Fibroblast of lung (primary cell): ENCODE measurements around the gene OAF. TPM values are rescaled to one million over a fixed set of nuclear protein-coding genes. Genes with fewer than 3 reads are reported as not detected.

ENCODE experiments used
- DNase-seq, 2 donors: peaks; one replicate each; pipeline versions ENCODE4 v3.0.0 to v3.0.0-alpha.2; 2010; ENCODE audit warnings: low read depth in 2 of 2
- H2AFZ ChIP-seq: 2 replicates; pipeline ENCODE4 v1.5.1; 2012; ENCODE audit warnings: low read length, control low read depth, inconsistent platforms
- H3K27ac ChIP-seq: 2 replicates; pipeline ENCODE4 v1.5.1; 2011; ENCODE audit warnings: low read length, control low read depth; ENCODE audit not compliant: insufficient read depth
- H3K27me3 ChIP-seq: 2 replicates; pipeline ENCODE4 v1.5.1; 2011; ENCODE audit warnings: mild to moderate bottlenecking, low read length; ENCODE audit not compliant: control insufficient read depth, insufficient read depth
- H3K36me3 ChIP-seq: 2 replicates; pipeline ENCODE4 v1.5.1; 2011; ENCODE audit warnings: low read length; ENCODE audit not compliant: control insufficient read depth, insufficient read depth
- H3K4me1 ChIP-seq: 2 replicates; pipeline ENCODE4 v1.5.1; 2011; ENCODE audit warnings: low read length; ENCODE audit not compliant: control insufficient read depth, insufficient read depth; ENCODE audit errors: extremely low read depth
- H3K4me2 ChIP-seq: 2 replicates; pipeline ENCODE4 v1.5.1; 2011; ENCODE audit warnings: low read length, control low read depth; ENCODE audit not compliant: insufficient read depth; ENCODE audit errors: extremely low read depth
- H3K4me3 ChIP-seq, 4 experiments: fragments of 200-600 bp in 1 of 4; sonication (generic) in 1 of 4; replicated peaks in 1 of 4; 2 replicates each; pipeline ENCODE4 v1.5.1; 2011 to 2016; ENCODE audit warnings: low read length in 4 of 4, low read depth in 3 of 4, mild to moderate bottlenecking in 3 of 4, control low read depth in 2 of 4, inconsistent platforms in 1 of 4, mixed read lengths in 1 of 4; ENCODE audit not compliant: insufficient read depth in 1 of 4; ENCODE audit errors: control extremely low read depth in 1 of 4
- H3K79me2 ChIP-seq: 2 replicates; pipeline ENCODE4 v1.5.1; 2012; ENCODE audit warnings: mild to moderate bottlenecking, low read length, inconsistent platforms; ENCODE audit not compliant: control insufficient read depth, insufficient read depth
- H3K9ac ChIP-seq: 2 replicates; pipeline ENCODE4 v1.5.1; 2011; ENCODE audit warnings: mild to moderate bottlenecking, low read length, control low read depth; ENCODE audit not compliant: insufficient read depth
- H3K9me3 ChIP-seq: 2 replicates; pipeline ENCODE4 v1.5.1; 2012; ENCODE audit warnings: low read depth, low read length; ENCODE audit not compliant: control insufficient read depth, insufficient read depth
- H4K20me1 ChIP-seq: 2 replicates; pipeline ENCODE4 v1.5.1; 2011; ENCODE audit warnings: low read length; ENCODE audit not compliant: control insufficient read depth, insufficient read depth; ENCODE audit errors: extremely low read depth
- CTCF ChIP-seq, 2 donors: IDR thresholded peaks in 1 of 2; conservative IDR thresholded peaks in 1 of 2; 1 replicate in 1 of 2; 2 replicates in 1 of 2; pipeline ENCODE4 v1.5.1; 2011 to 2012; ENCODE audit warnings: low read length in 2 of 2, control low read depth in 1 of 2, inconsistent platforms in 1 of 2, low read depth in 1 of 2, mild to moderate bottlenecking in 1 of 2
- EZH2 ChIP-seq: IDR thresholded peaks from 2 replicates; pipeline ENCODE4 v1.5.1; 2012; ENCODE audit warnings: low read length, control low read depth, mild to moderate bottlenecking; ENCODE audit errors: missing control alignments
- polyA plus RNA-seq, 2 donors: library from polyadenylated mRNA; depleted of rRNA in 1 of 2; stranded (reverse) in 1 of 2; unstranded in 1 of 2; fragments of >200 nt; gene quantifications; 2 replicates each; pipeline ENCODE4 v1.2.1, GENCODE V29; 2011 to 2012; ENCODE audit warnings: missing spikeins in 1 of 2
- total RNA-seq: library from RNA; depleted of rRNA; stranded (reverse); fragments of >200 nt; gene quantifications from 2 replicates; pipeline ENCODE4 v1.2.1, GENCODE V29; 2014

The OAF gene
- total and polyA plus RNA-seq, 2 donors (not counting 1 experiment from before 2014, with no cell fraction given) = 20.0 to 22.7 TPM

DNA sequence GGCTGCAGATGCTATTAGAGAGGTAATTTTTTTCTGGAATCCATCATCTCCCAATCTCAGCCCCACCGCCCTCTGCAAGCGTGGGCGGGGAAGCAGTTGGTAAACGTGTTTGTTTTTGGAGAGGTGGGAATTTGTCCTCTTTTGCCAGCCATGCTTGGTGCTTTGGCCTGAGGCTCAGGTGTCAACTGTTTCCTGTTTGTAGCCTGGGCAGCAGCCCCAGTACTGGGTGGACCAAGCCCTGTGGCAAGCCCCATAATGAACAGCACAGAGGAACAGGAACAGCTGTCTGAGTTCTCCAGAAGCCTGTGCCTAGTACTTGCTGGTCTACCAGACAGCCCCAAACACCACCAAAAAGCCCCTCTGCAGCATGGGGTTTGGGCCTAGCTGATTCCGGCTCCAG is 68.7 kb downstream of the OAF start:
- Histone ChIP-seq H2AFZ (no peak overlapping the region), H3K4me1 (no peaks in the 10 kb centered on the region), H3K4me2 (no peak overlapping the region), H3K27ac (no peak overlapping the region), H3K27me3 (peaks cover 5% of the 10 kb centered on the region), H3K4me3 (no peak overlapping the region), H4K20me1 (no peaks in the 10 kb centered on the region), H3K9ac (no peak overlapping the region), H3K36me3 (no peaks in the 10 kb centered on the region), H3K79me2 (no peaks in the 10 kb centered on the region), H3K9me3 (no peaks in the 10 kb centered on the region)
- no peak for TF ChIP-seq CTCF (conservative IDR thresholded peaks at IDR 0.05 in 1 of 2, IDR thresholded peaks at IDR 0.05 in 1 of 2; ENCODE audit: low read depth in 1 of 2, low read length in 2 of 2)
- no peak for TF ChIP-seq EZH2
- no peak for DNase-seq

Other genes with a start within 250 kb of the OAF start
- gene TRIM29, start 72.9 kb upstream of the OAF start, total RNA-seq = not detected in 2 replicates
- gene TRIM29, start 72.9 kb upstream of the OAF start, polyA plus RNA-seq = not detected in 2 replicates
- not detected in 2 replicates for gene POU2F3, start 29.1 kb downstream of the OAF start, total RNA-seq
- gene POU2F3, start 29.1 kb downstream of the OAF start, polyA plus RNA-seq = 0.23 TPM in 1 of 2 replicates, not detected in the other
- 9.8 and 13.2 TPM in 2 replicates for gene TLCD5, start 114.3 kb downstream of the OAF start, total RNA-seq
- 12.1 and 17.0 TPM in 2 replicates for gene TLCD5, start 114.3 kb downstream of the OAF start, polyA plus RNA-seq
- 107 and 141 TPM in 2 replicates for gene ARHGEF12, start 125.4 kb downstream of the OAF start, total RNA-seq
- gene ARHGEF12, start 125.4 kb downstream of the OAF start, polyA plus RNA-seq = 52.7 and 63.1 TPM in 2 replicates